DND-41 (cell line): Measurements from ENCODE around the gene CDCA5.

Experiments used
- CTCF ChIP-seq: IDR thresholded peaks from 2 replicates; pipeline ENCODE4 v1.5.1; 2012; ENCODE audit warnings: borderline replicate concordance, low read length, moderate library complexity, mild to moderate bottlenecking; ENCODE audit not compliant: poor library complexity, severe bottlenecking; ENCODE audit errors: extremely low read depth
- EZH2 ChIP-seq: IDR thresholded peaks from 3 replicates; pipeline ENCODE4 v1.6.1; 2012; ENCODE audit warnings: borderline replicate concordance, low read depth, mild to moderate bottlenecking, moderate library complexity, low read length, inconsistent platforms; ENCODE audit not compliant: severe bottlenecking

- TF ChIP-seq CTCF, result no peak
- TF ChIP-seq EZH2, result no peak
These were observed 3.4 kb upstream of the CDCA5 start for GRCh38 chr11:65087216-65087615.
